Measurements from ENCODE around the gene WHRN. TPM values are rescaled to one million over a fixed set of nuclear protein-coding genes. Genes with fewer than 3 reads are reported as not detected.
A peak's percentile ranks its signal among the peaks of the same experiment; 100 is the strongest.

WHRN gene
- total RNA-seq (2014; rRNA removed; shearing (Covaris generic)), result 2.0 and 3.1 TPM in 2 replicates
- polyA plus RNA-seq (2015; cell fraction: cytosol; rRNA removed), result 2.9 and 3.7 TPM in 2 replicates
- polyA plus RNA-seq (2015; cell fraction: nucleus; rRNA removed), result 6.2 and 9.2 TPM in 2 replicates

GRCh38 chr9:114505187-114506081 lies at the start of gene WHRN:
TSS of gene WHRN (minus strand) at chr9:114505473. CDS start at chr9:114504801, 672 bp downstream.
- peak; percentile 78 for DNase-seq (ENCODE audit: low read depth)

GRCh38 chr9:114553202-114553601 lies 47.9 kb upstream of the WHRN start:
- no peak for DNase-seq (ENCODE audit: low read depth)

- peak; percentile 48 for DNase-seq (ENCODE audit: low read depth)
Observed at GRCh38 chr9:114552706-114553105, 47.4 kb upstream of the WHRN start.

- DNase-seq (ENCODE audit: low read depth), result peak; percentile 99
Observed at GRCh38 chr9:114551750-114552685, 46.7 kb upstream of the WHRN start.

GRCh38 chr9:114549697-114550330 lies 44.5 kb upstream of the WHRN start:
- DNase-seq (ENCODE audit: low read depth), result no peak

- peak; percentile 58 for DNase-seq (ENCODE audit: low read depth)
Observed at GRCh38 chr9:114546851-114547250, 41.6 kb upstream of the WHRN start.

GRCh38 chr9:114545055-114545454 lies 39.8 kb upstream of the WHRN start:
- no peak for DNase-seq (ENCODE audit: low read depth)

- DNase-seq (ENCODE audit: low read depth), result no peak
Observed at GRCh38 chr9:114539701-114540380, 34.6 kb upstream of the WHRN start.

GRCh38 chr9:114538241-114538640 lies 33.0 kb upstream of the WHRN start:
- DNase-seq (ENCODE audit: low read depth), result peak; percentile 40

GRCh38 chr9:114532561-114533237 lies 27.4 kb upstream of the WHRN start:
- no peak for DNase-seq (ENCODE audit: low read depth)

GRCh38 chr9:114529285-114529684 lies 24.0 kb upstream of the WHRN start:
- DNase-seq (ENCODE audit: low read depth), result no peak

GRCh38 chr9:114526807-114527206 lies 21.5 kb upstream of the WHRN start:
- no peak for DNase-seq (ENCODE audit: low read depth)

- DNase-seq (ENCODE audit: low read depth), result peak; percentile 86
Observed at GRCh38 chr9:114525513-114525912, 20.2 kb upstream of the WHRN start.

- no peak for DNase-seq (ENCODE audit: low read depth)
Observed at GRCh38 chr9:114524247-114524681, 19.0 kb upstream of the WHRN start.

GRCh38 chr9:114522847-114523246 lies 17.6 kb upstream of the WHRN start:
- no peak for DNase-seq (ENCODE audit: low read depth)

- DNase-seq (ENCODE audit: low read depth), result no peak
Observed at GRCh38 chr9:114522286-114522685, 17.0 kb upstream of the WHRN start.

- DNase-seq (ENCODE audit: low read depth), result peak; percentile 26
Observed at GRCh38 chr9:114521846-114522245, 16.6 kb upstream of the WHRN start.

- DNase-seq (ENCODE audit: low read depth), result no peak
Observed at GRCh38 chr9:114518599-114519022, 13.3 kb upstream of the WHRN start.

- no peak for DNase-seq (ENCODE audit: low read depth)
Observed at GRCh38 chr9:114518120-114518519, 12.8 kb upstream of the WHRN start.

- peak; percentile 94 for DNase-seq (ENCODE audit: low read depth)
Observed at GRCh38 chr9:114516913-114517312, 11.6 kb upstream of the WHRN start.

Measured in HT1080 (cell line).